DMS53 treated with DMSO at 0.1 percent for 48 hours (cell line): Measurements from ENCODE around the gene TBXT.

Experiments
- DNase-seq: peaks from one replicate; lab custom pipeline; 2025; ENCODE audit not compliant: unreplicated experiment; lab: John Stamatoyannopoulos, UW

TBXT gene

GRCh38 chr6:166119116-166119911, 48.3 kb downstream of the TBXT start:
- no peak for DNase-seq

GRCh38 chr6:166115609-166116008, 52.0 kb downstream of the TBXT start:
- DNase-seq = no peak

DNA sequence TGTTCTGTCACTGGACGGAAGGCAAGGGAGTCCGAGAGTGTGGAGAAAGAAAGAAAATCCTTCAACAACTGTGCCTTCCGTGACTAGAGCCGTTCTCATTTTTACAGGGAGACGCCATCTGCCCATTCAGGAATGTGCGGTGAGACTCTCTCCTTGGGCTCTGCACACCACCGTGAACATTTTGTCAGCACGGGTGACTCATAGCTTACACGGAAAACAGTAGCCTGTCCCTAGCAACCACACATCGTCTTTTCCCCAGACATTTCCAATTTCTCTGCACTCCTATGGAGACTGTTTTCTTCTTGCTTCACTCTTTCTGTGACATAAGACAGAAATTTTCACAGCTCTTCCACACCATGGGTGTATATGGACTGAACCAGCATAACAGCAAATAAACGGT, 55.1 kb downstream of the TBXT start:
- DNase-seq = peak; percentile 56

- no peak for DNase-seq
These were observed 58.0 kb downstream of the TBXT start for GRCh38 chr6:166109608-166110007.
